Brain microvascular endothelial cell (primary cell): ENCODE results near the gene ADPRHL1.
"Not testable (repeated sequence)": the region's sequence is repeated elsewhere in the genome, so short reads cannot be mapped to it uniquely, and the experiment has no call there.

Experiments used
- DNase-seq: peaks from one replicate; pipeline ENCODE4 v3.0.0-alpha.2; 2020
- H3K27ac ChIP-seq: fragments of 250-450 bp; sonication (Bioruptor Pico); 2 replicates; pipeline ENCODE4 v1.5.1; 2020; ENCODE audit warnings: mild to moderate bottlenecking, moderate library complexity
- H3K27me3 ChIP-seq: fragments of 250-450 bp; sonication (Bioruptor Pico); replicated peaks from 2 replicates; pipeline ENCODE4 v1.5.1; 2020; ENCODE audit warnings: mild to moderate bottlenecking
- H3K36me3 ChIP-seq: fragments of 250-450 bp; sonication (Bioruptor Pico); replicated peaks from 2 replicates; pipeline ENCODE4 v1.5.1; 2020; ENCODE audit warnings: mild to moderate bottlenecking
- H3K4me3 ChIP-seq: 2 replicates; pipeline ENCODE4 v1.5.1; 2011; ENCODE audit warnings: low read depth, mild to moderate bottlenecking, control low read depth, low read length, moderate library complexity
- CTCF ChIP-seq: IDR thresholded peaks from 2 replicates; pipeline ENCODE4 v1.5.1; 2011; ENCODE audit warnings: low read depth, mild to moderate bottlenecking, moderate library complexity, low read length, control low read depth, inconsistent platforms; ENCODE audit errors: missing control alignments
- in situ Hi-C: cut with HindIII; loops from 2 replicates; pipeline ENCODE4 v1.10.0; 2017; ENCODE audit warnings: low sequenced_read_pairs, low pct_ligation_motif_present

Gene ADPRHL1

DNA sequence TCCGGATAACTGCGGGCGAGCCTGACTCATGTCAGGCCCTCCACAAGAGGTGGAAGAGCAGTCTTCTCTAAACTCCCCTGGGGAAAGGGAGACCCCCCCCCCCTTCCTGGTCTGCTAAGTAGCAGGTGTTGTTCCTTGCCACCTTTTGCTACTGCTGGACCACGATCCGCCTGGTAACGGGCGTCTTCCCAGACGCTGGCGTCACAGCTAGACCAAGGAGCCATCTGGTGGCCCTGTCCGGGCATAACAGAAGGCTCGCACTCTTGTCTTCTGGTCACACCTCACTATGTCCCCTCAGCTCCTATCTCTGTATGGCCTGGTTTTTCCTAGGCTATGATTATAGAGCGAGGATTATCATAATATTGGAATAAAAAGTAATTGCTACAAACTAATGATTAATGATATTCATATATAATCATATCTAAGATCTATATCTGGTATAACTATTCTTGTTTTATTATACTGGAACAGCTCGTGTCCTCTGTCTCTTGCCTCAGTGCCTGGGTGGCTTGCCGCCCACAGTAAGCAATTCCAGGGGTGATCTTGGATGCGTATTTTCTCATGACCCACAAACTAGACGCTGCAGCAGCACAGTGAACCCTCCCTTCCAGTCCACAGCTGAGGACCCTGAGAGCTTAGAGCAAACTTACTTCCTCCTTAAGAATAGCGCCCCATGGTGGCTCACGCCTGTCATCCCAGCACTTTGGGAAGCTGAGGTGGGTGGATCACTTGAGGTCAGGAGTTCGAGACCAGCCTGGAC, 2.2 kb downstream of the ADPRHL1 start:
- peak; percentile 52 for DNase-seq
- peak; percentile 60 for TF ChIP-seq CTCF
- H3K27ac ChIP-seq, H3K27me3 ChIP-seq, in situ Hi-C loops, H3K36me3 ChIP-seq, H3K4me3 ChIP-seq: not testable (repeated sequence)

DNA sequence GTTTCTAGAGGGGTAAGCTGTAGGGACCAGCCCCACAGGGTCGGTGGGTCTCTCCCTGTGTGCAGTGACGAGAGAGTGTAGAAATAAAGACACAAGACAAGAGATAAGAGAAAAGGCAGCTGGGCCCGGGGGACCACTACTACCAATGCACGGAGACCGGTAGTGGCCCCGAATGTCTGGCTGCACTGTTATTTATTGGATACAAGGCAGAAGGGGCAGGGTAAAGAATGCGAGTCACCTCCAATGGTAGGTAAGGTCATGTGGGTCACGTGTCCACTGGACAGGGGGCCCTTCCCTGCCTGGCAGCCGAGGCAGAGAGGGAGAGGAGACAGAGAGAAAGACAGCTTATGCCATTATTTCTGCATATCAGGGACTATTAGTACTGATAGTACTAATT, 2.9 kb downstream of the ADPRHL1 start:
- DNase-seq, H3K4me3 ChIP-seq, H3K36me3 ChIP-seq, in situ Hi-C loops, H3K27ac ChIP-seq, H3K27me3 ChIP-seq: not testable (repeated sequence)

DNA sequence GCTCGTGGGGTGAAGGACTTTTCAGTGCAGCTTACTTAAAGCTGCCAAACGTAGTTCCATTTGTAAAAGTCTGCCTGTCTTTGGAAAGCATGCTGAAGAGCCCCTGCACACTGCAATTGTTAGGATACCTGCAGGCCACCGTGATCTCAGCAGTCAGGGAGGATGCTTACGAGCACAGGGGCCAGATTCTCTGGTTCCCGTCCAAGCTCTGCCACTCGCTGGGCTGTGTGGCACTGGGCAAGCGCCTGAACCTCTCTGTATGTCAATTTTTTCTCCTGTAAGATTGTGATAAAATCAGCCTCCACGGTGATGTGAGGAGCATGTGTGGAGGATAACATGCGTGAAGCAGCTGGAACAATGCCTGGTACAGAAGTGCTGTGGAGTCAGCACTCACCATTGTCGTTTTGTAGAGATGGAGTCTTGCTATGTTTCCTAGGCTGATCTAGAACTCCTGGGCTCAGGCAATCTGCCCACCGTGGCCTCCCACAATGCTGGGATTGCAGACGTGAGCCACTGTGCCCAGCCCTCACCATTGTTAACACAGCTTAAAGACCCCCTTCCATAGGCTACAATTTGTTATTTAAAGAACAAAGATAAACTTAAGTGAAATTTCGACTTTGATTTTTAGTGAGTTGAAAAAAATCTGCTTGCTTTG, 3.5 kb downstream of the ADPRHL1 start:
- Histone ChIP-seq H3K27me3 (no peaks in the 10 kb centered on the region), H3K36me3 (peaks cover 4% of the 10 kb centered on the region), H3K27ac (no peak overlapping the region), H3K4me3 (no peak overlapping the region)
- in situ Hi-C loops: no loop called here
- no peak for DNase-seq
- no peak for TF ChIP-seq CTCF

DNA sequence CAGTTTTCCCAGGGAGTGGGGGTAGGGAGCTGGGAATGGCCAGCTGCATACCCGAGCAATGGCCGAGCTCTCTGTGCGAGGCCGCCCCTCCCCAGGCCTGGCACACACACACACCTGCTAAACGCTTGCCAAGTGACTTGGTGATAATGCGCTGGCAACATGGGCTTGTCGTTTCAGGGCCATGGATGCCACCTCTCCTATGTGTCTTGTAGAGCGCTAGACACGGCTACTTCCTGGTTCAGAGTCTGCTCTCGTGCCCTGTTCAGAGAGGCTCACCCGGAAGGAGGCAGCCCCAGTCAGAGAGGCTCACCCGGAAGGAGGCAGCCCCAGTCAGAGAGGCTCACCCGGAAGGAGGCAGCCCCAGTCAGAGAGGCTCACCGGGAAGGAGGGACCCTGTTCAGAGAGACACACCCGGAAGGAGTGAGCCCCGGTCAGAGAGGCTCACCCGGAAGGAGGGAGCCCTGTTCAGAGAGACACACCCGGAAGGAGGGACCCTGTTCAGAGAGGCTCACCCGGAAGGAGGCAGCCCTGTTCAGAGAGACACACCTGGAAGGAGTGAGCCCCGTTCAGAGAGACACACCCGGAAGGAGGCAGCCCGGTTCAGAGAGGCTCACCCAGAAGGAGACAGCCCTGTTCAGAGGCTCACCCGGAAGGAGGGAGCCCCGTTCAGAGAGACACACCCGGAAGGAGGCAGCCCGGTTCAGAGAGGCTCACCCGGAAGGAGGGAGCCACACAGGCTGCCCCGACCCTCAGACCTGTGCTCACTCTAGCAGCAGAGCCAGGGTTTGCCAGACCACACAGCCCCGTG, 4.2 kb downstream of the ADPRHL1 start:
- DNase-seq: no peak
- in situ Hi-C loops: no loop called here

DNA sequence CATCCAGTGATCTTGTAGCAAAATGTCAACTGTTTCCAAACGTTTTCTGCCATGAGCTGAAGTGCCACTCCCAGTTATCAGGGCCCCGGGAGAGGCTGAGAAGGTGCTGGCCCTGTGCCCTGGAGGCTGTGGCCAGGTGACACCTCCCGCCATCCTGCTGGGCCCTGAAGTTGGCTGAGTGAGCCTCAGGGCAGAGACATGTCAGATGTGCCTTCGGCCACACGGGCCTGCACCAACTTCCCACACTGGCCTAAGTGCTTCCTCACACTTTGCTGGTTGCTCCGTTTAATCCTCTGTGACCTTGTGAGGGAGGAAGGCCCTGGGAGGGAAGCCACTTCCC, 4.8 kb downstream of the ADPRHL1 start:
- peaks cover 4% of the 10 kb centered on the region for H3K36me3 ChIP-seq
- no peak for TF ChIP-seq CTCF
- no peaks in the 10 kb centered on the region for H3K27me3 ChIP-seq
- no peak for DNase-seq
- H3K27ac ChIP-seq: no peak overlapping the region
- no peak overlapping the region for H3K4me3 ChIP-seq
- in situ Hi-C loops: no loop called here

More for the DNA sequence above, 4.2 kb downstream of the ADPRHL1 start:
- H3K36me3 ChIP-seq: peaks cover 4% of the 10 kb centered on the region
- no peak overlapping the region for H3K4me3 ChIP-seq
- H3K27me3 ChIP-seq: no peaks in the 10 kb centered on the region
- no peak overlapping the region for H3K27ac ChIP-seq
- no peak for TF ChIP-seq CTCF

GRCh38 chr13:113447596-113447995, 5.7 kb downstream of the ADPRHL1 start:
- in situ Hi-C loops: no loop called here

More at GRCh38 chr13:113447596-113447995, 5.7 kb downstream of the ADPRHL1 start:
- DNase-seq: no peak
- Histone ChIP-seq H3K36me3 (no peaks in the 10 kb centered on the region), H3K4me3 (no peak overlapping the region), H3K27me3 (no peaks in the 10 kb centered on the region), H3K27ac (no peak overlapping the region)
- TF ChIP-seq CTCF: no peak
